Measurements from ENCODE around the gene SORCS3.

DNA sequence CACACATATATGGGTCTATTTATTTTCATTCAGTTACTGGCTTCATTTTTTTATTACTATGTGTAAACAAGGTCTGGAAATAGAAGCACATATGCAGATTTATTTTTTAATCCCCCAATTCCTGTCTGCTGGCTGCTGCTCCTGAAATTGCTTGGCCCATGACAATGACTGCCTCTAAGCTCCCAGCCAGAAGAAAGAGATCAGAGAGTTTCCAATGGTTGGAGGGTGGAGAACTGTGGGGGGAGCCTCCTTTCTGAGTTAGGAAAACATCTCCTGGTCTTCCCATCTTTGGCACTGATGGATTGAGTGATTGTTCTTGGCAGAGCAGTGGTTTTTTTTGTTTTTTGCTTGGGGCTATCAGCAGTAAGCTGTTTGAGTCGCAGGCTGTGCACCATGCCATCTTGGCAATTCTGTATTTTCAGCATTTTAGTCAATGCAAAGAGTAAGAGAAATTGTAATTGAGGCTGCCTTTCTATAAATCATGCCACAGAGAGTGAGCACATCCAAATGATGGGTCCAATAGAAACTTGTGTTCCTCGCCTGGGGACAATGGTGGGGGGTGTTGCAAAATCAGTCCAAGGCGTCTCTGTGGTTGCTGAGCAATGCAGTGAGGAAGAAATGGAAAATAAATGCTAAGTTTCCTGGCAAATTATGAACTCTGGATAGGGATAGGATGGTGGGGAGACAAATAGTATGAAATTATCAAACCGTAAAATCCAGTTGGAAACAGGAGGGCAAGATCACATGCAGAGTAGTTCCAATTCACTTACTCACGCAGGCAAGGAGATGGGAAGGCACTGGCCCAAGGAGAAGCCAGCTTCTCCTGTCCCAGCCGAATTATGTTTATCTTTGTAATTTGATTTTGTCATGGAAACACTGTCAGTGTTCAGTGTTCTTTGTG, 382.4 kb downstream of the SORCS3 start:
- TF ChIP-seq, protein P1, sequence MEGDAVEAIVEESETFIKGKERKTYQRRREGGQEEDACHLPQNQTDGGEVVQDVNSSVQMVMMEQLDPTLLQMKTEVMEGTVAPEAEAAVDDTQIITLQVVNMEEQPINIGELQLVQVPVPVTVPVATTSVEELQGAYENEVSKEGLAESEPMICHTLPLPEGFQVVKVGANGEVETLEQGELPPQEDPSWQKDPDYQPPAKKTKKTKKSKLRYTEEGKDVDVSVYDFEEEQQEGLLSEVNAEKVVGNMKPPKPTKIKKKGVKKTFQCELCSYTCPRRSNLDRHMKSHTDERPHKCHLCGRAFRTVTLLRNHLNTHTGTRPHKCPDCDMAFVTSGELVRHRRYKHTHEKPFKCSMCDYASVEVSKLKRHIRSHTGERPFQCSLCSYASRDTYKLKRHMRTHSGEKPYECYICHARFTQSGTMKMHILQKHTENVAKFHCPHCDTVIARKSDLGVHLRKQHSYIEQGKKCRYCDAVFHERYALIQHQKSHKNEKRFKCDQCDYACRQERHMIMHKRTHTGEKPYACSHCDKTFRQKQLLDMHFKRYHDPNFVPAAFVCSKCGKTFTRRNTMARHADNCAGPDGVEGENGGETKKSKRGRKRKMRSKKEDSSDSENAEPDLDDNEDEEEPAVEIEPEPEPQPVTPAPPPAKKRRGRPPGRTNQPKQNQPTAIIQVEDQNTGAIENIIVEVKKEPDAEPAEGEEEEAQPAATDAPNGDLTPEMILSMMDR (IDR thresholded peaks at IDR 0.05): no peak
- TF ChIP-seq POLR2A (IDR thresholded peaks at IDR 0.05; ENCODE audit: low read depth): no peak
- TF ChIP-seq EP300 (IDR thresholded peaks at IDR 0.05): no peak

Data from esophagus muscularis mucosa (tissue), 4 donors.